HepG2 (cell line): ENCODE data around the gene SOWAHA.

Source experiments
- CEBPZ ChIP-seq: IDR thresholded peaks from 2 replicates; pipeline ENCODE4 v1.6.1; 2012; ENCODE audit warnings: low read length, improper control_type of control experiment
- GABPB1 ChIP-seq: IDR thresholded peaks from 2 replicates; pipeline ENCODE4 v1.6.1; 2016; ENCODE audit warnings: mild to moderate bottlenecking, missing genetic modification reagents, moderate library complexity, missing compliant biosample characterization
- HOXA9 ChIP-seq: sonication (generic); formaldehyde crosslinking; IDR thresholded peaks from 2 replicates; pipeline ENCODE4 v1.8.1; 2022; ENCODE audit warnings: missing genetic modification reagents, mild to moderate bottlenecking, moderate library complexity, borderline replicate concordance
- POLR2AphosphoS5 ChIP-seq: IDR thresholded peaks from 2 replicates; pipeline ENCODE4 v1.6.1; 2012; ENCODE audit warnings: low read depth, low read length
- TF ChIP-seq, protein P1 (sequence below): sonication (generic); formaldehyde crosslinking; IDR thresholded peaks from 2 replicates; pipeline ENCODE4 v1.5.0; 2020; ENCODE audit warnings: mild to moderate bottlenecking, missing genetic modification reagents, moderate library complexity

DNA sequence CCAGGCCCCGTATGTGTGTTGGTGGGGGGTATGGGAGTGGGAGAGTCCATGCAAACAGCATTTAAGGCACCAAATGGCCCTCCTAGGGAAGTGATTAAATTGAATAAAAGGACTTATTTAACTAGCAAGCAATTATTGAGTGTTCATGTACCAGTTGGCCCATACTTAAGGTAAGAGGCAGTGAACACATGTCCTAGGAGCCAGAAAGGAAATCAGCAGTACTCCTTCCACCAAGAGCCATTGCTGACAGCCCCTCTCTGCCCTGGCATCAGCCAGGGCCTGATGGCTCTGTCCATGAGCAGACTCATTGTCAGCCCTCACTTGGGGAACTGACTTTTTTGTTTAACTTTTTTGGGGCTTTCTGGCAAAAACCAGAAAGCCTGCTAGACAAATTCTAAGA is 27.8 kb downstream of the SOWAHA start:
- TF ChIP-seq, protein P1, sequence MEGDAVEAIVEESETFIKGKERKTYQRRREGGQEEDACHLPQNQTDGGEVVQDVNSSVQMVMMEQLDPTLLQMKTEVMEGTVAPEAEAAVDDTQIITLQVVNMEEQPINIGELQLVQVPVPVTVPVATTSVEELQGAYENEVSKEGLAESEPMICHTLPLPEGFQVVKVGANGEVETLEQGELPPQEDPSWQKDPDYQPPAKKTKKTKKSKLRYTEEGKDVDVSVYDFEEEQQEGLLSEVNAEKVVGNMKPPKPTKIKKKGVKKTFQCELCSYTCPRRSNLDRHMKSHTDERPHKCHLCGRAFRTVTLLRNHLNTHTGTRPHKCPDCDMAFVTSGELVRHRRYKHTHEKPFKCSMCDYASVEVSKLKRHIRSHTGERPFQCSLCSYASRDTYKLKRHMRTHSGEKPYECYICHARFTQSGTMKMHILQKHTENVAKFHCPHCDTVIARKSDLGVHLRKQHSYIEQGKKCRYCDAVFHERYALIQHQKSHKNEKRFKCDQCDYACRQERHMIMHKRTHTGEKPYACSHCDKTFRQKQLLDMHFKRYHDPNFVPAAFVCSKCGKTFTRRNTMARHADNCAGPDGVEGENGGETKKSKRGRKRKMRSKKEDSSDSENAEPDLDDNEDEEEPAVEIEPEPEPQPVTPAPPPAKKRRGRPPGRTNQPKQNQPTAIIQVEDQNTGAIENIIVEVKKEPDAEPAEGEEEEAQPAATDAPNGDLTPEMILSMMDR (CRISPR knock-in tag) = no peak
- TF ChIP-seq GABPB1 (CRISPR knock-in tag) (no peak), POLR2AphosphoS5 (no peak), CEBPZ (no peak), HOXA9 (no peak)
